AG04449 (cell line): Measurements from ENCODE around the gene MGAT5.

ENCODE experiments used
- CTCF ChIA-PET: fragments of 350-600 bp; formaldehyde crosslinking; extraction: SDS; loops from one replicate; lab custom pipeline; 2021; ENCODE audit warnings: antibody characterized with exemption; lab: Yijun Ruan, JAX
- POLR2A ChIA-PET: fragments of 400-600, 350-600 bp; formaldehyde crosslinking; extraction: SDS; loops from one replicate; lab custom pipeline; 2020; ENCODE audit warnings: antibody characterized with exemption, inconsistent platforms; lab: Yijun Ruan, JAX
- DNase-seq: peaks from one replicate; pipeline ENCODE4 v3.0.0-alpha.2; 2010; ENCODE audit warnings: low read depth, low spot score
- H3K4me3 ChIP-seq: 2 replicates; pipeline ENCODE4 v1.5.1; 2011; ENCODE audit warnings: low read depth, mild to moderate bottlenecking, control low read depth, low read length
- TF ChIP-seq, protein P1 (sequence below): IDR thresholded peaks from one replicate; pipeline ENCODE4 v1.5.1; 2011; ENCODE audit warnings: mild to moderate bottlenecking, moderate library complexity, low read length, control low read depth, inconsistent platforms; ENCODE audit not compliant: insufficient read depth; ENCODE audit errors: missing control alignments

The MGAT5 gene

DNA sequence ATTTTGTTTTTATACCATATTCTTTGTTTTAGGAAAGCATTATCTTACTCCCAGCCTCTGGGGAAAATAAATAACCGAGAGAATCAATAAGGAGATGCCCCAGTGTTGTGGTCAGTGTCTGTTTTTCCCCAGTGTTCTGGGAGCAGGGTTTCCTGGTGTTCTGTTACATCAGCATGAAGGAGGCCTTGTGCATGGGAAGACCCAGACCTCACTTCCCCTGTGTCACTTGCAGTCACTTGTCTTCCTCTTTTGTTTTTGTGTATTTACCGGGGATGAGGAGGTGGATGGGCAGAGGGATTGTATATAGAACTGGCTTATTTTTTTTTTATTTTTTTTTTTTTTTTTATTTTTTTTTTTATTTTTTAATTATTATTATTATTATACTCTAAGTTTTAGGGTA lies 45.0 kb upstream of the MGAT5 start:
- H3K4me3 ChIP-seq: no peak overlapping the region
- POLR2A ChIA-PET: no interaction called here
- DNase-seq: no peak
- TF ChIP-seq, protein P1, sequence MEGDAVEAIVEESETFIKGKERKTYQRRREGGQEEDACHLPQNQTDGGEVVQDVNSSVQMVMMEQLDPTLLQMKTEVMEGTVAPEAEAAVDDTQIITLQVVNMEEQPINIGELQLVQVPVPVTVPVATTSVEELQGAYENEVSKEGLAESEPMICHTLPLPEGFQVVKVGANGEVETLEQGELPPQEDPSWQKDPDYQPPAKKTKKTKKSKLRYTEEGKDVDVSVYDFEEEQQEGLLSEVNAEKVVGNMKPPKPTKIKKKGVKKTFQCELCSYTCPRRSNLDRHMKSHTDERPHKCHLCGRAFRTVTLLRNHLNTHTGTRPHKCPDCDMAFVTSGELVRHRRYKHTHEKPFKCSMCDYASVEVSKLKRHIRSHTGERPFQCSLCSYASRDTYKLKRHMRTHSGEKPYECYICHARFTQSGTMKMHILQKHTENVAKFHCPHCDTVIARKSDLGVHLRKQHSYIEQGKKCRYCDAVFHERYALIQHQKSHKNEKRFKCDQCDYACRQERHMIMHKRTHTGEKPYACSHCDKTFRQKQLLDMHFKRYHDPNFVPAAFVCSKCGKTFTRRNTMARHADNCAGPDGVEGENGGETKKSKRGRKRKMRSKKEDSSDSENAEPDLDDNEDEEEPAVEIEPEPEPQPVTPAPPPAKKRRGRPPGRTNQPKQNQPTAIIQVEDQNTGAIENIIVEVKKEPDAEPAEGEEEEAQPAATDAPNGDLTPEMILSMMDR: no peak
- CTCF ChIA-PET: interaction anchor here (0.8 to 12.6 kb wide), 11 partner anchors 11 to 324 kb away, joined by 3 to 168 read pairs (median 7); no protein-coding TSS in a partner anchor

DNA sequence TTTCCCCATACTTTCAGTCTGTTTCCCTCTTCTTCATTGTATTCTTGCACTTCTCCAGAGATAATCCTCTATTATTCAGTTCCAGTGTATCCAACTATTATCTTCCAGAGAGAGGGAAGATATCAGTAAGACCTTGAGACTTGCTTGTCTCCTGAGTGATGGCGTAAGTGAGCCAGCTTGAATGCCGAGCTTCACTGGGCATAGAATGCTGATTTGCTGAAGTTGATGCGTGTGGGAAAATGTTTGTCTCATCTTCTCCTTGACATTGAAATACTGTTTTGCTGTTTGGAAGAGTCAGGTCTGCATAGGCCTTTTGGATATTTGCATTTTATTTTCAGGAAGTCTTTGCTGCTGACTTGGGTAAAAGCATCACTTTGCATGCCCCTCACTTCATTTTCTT lies 41.1 kb upstream of the MGAT5 start:
- no peak for DNase-seq

DNA sequence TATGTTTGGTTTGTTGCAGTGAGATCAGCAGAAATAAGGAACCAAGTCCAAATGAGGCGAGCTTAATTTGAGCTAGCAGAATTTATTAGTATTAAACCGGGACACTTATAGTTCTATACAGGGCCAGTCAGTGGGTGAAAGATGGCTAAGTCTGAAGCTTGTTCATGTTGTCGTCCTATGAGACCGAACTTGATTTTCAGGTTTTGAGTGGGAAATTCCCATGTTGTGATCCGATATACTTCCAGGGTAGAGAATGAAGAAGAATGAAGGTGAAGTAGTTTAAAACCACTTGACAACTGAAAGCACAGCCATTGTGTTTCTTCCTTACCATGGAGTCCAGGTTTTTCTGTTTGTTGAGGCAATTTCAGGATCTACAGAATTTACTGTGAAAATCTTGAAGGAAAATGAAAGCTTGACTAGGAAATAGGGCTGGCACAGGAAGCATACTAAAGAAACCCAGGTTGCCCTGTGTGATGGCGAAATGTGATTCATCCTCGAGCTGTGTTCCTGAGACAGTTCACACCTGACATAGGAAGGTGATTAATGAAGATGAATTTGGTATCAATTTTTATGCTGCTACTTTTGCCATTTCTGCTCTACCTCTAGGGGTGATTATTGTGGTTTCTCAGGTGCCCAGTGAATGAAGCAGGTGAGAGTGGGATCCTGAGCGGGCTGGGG lies 37.6 kb upstream of the MGAT5 start:
- ChIA-PET POLR2A (no interaction called here), CTCF (interaction anchor here (0.7 to 14.5 kb wide), 6 partner anchors 9 to 195 kb away, joined by 3 to 168 read pairs (median 4); no protein-coding TSS in a partner anchor)
- DNase-seq: no peak
- TF ChIP-seq, protein P1: no peak
- H3K4me3 ChIP-seq: no peak overlapping the region

More for the DNA sequence above, 41.1 kb upstream of the MGAT5 start:
- TF ChIP-seq, protein P1: no peak
- ChIA-PET POLR2A (interaction anchor here (0.6 kb wide), 1 partner anchor 86 kb away, joined by 3 read pairs; no protein-coding TSS in a partner anchor), CTCF (interaction anchor here (0.6 to 1.2 kb wide), 3 partner anchors 14 to 200 kb away, joined by 3 to 9 read pairs (median 3); no protein-coding TSS in a partner anchor)
- no peak overlapping the region for H3K4me3 ChIP-seq

DNA sequence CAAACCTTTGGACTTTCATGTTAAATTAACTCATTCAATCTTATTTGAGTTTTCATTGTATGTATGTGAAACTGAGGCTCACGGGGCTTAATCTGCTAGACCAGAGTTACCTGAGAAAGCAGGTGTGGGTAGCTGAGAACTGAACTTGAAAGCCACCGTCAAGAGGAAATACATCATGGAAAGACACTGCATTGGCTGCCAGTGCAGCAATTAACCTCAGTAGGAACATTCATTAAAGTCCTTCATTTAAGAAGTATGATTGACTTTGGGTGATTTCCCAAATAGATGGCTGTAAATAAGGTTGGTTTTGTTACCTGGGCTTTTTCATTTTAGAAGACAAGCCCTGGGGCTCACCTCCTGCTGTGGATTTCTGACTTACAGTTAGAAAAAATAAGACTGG lies 36.5 kb upstream of the MGAT5 start:
- ChIA-PET POLR2A (no interaction called here), CTCF (interaction anchor here (0.7 to 14.5 kb wide), 3 partner anchors 14 to 99 kb away, joined by 3 to 168 read pairs (median 3); no protein-coding TSS in a partner anchor)
- no peak overlapping the region for H3K4me3 ChIP-seq
- TF ChIP-seq, protein P1: no peak
- no peak for DNase-seq

DNA sequence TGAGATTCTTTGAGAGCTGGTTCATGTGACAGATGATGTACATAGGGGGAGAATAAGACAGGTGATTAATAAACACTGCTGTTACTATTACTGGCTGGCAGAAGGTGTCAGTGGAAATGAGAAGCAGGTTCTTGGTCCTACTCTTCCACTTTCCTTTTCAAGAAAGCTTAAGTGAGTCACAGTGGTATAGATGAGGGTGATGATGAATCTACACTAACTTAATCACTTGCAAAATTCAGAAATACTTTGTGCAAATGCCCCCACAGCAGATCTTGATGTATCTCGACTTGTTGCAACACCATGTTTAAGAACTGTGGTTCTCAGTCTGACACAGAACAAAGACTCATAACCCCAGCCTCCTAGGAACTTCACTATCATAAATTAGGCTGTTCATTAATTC lies 35.9 kb upstream of the MGAT5 start:
- no peak overlapping the region for H3K4me3 ChIP-seq
- POLR2A ChIA-PET: no interaction called here
- TF ChIP-seq, protein P1: no peak
- DNase-seq: no peak
- CTCF ChIA-PET: interaction anchor here (1.5 to 14.5 kb wide), 2 partner anchors 15 to 99 kb away, joined by 3 to 168 read pairs; no protein-coding TSS in a partner anchor

DNA sequence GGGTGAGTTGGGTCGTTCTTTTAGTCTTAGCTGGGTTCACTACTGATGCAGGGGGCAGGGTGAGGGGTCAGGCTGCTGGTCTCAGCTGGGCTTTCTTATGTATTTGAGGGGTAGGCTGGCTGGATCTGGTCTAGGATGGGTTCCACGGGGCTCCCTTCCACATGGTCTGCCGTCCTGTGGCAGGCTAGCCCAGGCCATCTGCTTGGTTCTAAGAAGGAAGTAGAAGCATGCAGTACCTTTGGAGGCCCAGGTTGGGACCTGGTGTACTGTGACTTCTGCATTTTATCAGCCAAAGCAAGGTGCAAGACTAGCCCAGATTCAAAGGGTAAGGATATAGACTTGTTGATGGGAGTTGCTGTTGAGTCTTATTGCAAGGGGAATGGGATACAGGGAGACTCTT lies 35.5 kb upstream of the MGAT5 start:
- ChIA-PET POLR2A (no interaction called here), CTCF (interaction anchor here (1.5 to 14.5 kb wide), 2 partner anchors 15 to 100 kb away, joined by 3 to 168 read pairs; no protein-coding TSS in a partner anchor)
- TF ChIP-seq, protein P1: no peak
- DNase-seq: no peak
- no peak overlapping the region for H3K4me3 ChIP-seq
